K562 (cell line): ENCODE data around the gene DDAH1. TPM values are rescaled to one million over a fixed set of nuclear protein-coding genes. Genes with fewer than 3 reads are reported as not detected.

ENCODE experiments used
- CBX3 ChIP-seq, 2 experiments: IDR thresholded peaks; 1 replicate in 1 of 2; 2 replicates in 1 of 2; pipeline ENCODE4 v1.6.1; 2012; ENCODE audit warnings: inconsistent platforms in 2 of 2, low read length in 2 of 2, borderline replicate concordance in 1 of 2, control low read depth in 1 of 2
- CREM ChIP-seq: IDR thresholded peaks from 2 replicates; pipeline ENCODE4 v1.6.1; 2014; ENCODE audit warnings: antibody characterized with exemption, low read depth
- DACH1 ChIP-seq: fragments of 450-650 bp; IDR thresholded peaks from 2 replicates; pipeline ENCODE4 v1.6.1; 2018; ENCODE audit not compliant: partially characterized antibody
- DPF2 ChIP-seq: fragments of 450-650 bp; IDR thresholded peaks from 2 replicates; pipeline ENCODE4 v1.6.1; 2016
- KLF13 ChIP-seq: fragments of 450-650 bp; IDR thresholded peaks from 2 replicates; pipeline ENCODE4 v1.6.1; 2016; ENCODE audit warnings: missing genetic modification characterization, low read depth, mild to moderate bottlenecking, missing compliant biosample characterization, moderate library complexity, borderline replicate concordance
- PHB2 ChIP-seq: fragments of 450-650 bp; IDR thresholded peaks from 2 replicates; pipeline ENCODE4 v1.6.1; 2017; ENCODE audit warnings: low read depth
- POLR3G ChIP-seq: IDR thresholded peaks from 2 replicates; pipeline ENCODE4 v1.6.1; 2011; ENCODE audit not compliant: insufficient read length, insufficient replicate concordance; ENCODE audit errors: extremely low read depth
- TBL1XR1 ChIP-seq, 2 experiments: IDR thresholded peaks; 2 replicates each; pipeline ENCODE4 v1.6.1; 2012; ENCODE audit warnings: improper control_type of control experiment in 2 of 2, low read length in 2 of 2, mild to moderate bottlenecking in 1 of 2
- ZKSCAN8 ChIP-seq: fragments of 200-800 bp; sonication (Bioruptor generic); IDR thresholded peaks from 2 replicates; pipeline ENCODE4 v1.6.1; 2016; ENCODE audit warnings: missing genetic modification characterization, missing compliant biosample characterization
- ZNF239 ChIP-seq: fragments of 250-450 bp; sonication (Bioruptor Pico); IDR thresholded peaks from 2 replicates; pipeline ENCODE4 v1.4.0; 2020; ENCODE audit warnings: mild to moderate bottlenecking
- polyA plus RNA-seq, 8 experiments: library from polyadenylated mRNA; depleted of rRNA in 4 of 8; stranded (reverse) in 5 of 8; unstranded in 3 of 8; fragments of >200 nt; fragmentation: Nextera tagmentation in 2 of 8; fragmentation: Illumina TruSeq in 1 of 8; extraction: Ambion mirVana in 2 of 8; extraction: Trizol in 1 of 8; gene quantifications; 2 replicates each; pipeline versions ENCODE4 v1.2.1 to v1.2.3, GENCODE V29; 2011 to 2014; ENCODE audit warnings: inconsistent platforms in 1 of 8, missing spikeins in 1 of 8
- total RNA-seq, 7 experiments: library from RNA; depleted of rRNA in 6 of 7; stranded (reverse); fragments of >200 nt in 6 of 7; fragmentation: Illumina TruSeq in 2 of 7; extraction: Trizol in 2 of 7; gene quantifications; 2 replicates each; pipeline versions ENCODE4 v1.2.1 to v1.2.3, GENCODE V29; 2011 to 2021; ENCODE audit warnings: low replicate concordance in 1 of 7
- TF ChIP-seq, protein P1 (sequence below): sonication (generic); formaldehyde crosslinking; IDR thresholded peaks from 2 replicates; pipeline ENCODE4 v1.8.0; 2023; ENCODE audit warnings: mild to moderate bottlenecking, missing genetic modification reagents
- TF ChIP-seq, protein P2 (sequence below): fragments of 150-350 bp; conservative IDR thresholded peaks from 2 replicates; pipeline ENCODE4 v1.6.1; 2014; ENCODE audit warnings: low read length
- TF ChIP-seq, protein P3 (sequence below), 2 experiments: fragments of 450-650 bp; formaldehyde crosslinking in 1 of 2; IDR thresholded peaks; 2 replicates each; pipeline versions ENCODE4 v1.4.0 to v1.6.1; 2014 to 2020; ENCODE audit warnings: mild to moderate bottlenecking in 2 of 2, borderline replicate concordance in 1 of 2, low read depth in 1 of 2

DDAH1 gene
- total and polyA plus RNA-seq, 9 of the 15 experiments (the other 6 are each of a cell fraction or from before 2014, with no cell fraction given), result 0.04 to 0.24 (median 0.10) TPM

DNA sequence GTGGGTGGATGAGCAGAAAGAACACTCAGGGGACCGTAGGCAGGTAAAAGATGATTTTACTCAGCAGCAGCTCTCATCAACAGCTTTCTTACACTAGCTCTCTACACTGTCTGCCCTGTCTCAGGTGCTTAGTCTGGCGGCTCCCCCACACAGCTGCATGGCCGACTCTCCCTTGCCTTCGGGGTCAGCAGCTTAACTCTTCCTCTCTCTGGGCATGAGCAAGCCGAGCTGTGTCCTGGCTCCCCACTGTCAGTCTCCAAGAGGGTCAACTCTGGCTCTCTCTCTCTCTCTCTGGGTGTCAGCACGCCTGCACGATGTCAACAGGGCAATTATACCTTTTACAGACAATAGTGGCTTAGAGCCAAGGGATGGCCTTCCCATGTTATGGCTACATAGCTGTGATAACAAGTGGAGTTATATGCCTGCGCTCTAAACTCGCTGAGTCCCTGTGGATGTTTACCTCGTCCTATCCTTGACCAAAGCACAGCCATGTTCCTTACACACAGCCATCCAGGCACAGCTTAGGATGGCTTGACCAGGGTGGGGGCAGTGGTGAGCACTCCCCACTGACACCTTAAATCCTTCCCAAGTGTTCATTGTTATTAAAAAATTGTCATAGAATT lies 185.4 kb downstream of the DDAH1 start (continued):
- TF ChIP-seq, protein P1, sequence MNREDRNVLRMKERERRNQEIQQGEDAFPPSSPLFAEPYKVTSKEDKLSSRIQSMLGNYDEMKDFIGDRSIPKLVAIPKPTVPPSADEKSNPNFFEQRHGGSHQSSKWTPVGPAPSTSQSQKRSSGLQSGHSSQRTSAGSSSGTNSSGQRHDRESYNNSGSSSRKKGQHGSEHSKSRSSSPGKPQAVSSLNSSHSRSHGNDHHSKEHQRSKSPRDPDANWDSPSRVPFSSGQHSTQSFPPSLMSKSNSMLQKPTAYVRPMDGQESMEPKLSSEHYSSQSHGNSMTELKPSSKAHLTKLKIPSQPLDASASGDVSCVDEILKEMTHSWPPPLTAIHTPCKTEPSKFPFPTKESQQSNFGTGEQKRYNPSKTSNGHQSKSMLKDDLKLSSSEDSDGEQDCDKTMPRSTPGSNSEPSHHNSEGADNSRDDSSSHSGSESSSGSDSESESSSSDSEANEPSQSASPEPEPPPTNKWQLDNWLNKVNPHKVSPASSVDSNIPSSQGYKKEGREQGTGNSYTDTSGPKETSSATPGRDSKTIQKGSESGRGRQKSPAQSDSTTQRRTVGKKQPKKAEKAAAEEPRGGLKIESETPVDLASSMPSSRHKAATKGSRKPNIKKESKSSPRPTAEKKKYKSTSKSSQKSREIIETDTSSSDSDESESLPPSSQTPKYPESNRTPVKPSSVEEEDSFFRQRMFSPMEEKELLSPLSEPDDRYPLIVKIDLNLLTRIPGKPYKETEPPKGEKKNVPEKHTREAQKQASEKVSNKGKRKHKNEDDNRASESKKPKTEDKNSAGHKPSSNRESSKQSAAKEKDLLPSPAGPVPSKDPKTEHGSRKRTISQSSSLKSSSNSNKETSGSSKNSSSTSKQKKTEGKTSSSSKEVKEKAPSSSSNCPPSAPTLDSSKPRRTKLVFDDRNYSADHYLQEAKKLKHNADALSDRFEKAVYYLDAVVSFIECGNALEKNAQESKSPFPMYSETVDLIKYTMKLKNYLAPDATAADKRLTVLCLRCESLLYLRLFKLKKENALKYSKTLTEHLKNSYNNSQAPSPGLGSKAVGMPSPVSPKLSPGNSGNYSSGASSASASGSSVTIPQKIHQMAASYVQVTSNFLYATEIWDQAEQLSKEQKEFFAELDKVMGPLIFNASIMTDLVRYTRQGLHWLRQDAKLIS (CRISPR knock-in tag), result no peak
- TF ChIP-seq TBL1XR1 (IDR thresholded peaks at IDR 0.05; ENCODE audit: low read length in 2 of 2), result no peak
- TF ChIP-seq, protein P2, sequence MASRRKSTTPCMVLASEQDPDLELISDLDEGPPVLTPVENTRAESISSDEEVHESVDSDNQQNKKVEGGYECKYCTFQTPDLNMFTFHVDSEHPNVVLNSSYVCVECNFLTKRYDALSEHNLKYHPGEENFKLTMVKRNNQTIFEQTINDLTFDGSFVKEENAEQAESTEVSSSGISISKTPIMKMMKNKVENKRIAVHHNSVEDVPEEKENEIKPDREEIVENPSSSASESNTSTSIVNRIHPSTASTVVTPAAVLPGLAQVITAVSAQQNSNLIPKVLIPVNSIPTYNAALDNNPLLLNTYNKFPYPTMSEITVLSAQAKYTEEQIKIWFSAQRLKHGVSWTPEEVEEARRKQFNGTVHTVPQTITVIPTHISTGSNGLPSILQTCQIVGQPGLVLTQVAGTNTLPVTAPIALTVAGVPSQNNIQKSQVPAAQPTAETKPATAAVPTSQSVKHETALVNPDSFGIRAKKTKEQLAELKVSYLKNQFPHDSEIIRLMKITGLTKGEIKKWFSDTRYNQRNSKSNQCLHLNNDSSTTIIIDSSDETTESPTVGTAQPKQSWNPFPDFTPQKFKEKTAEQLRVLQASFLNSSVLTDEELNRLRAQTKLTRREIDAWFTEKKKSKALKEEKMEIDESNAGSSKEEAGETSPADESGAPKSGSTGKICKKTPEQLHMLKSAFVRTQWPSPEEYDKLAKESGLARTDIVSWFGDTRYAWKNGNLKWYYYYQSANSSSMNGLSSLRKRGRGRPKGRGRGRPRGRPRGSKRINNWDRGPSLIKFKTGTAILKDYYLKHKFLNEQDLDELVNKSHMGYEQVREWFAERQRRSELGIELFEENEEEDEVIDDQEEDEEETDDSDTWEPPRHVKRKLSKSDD, result no peak
- TF ChIP-seq POLR3G, result no peak
- no peak for TF ChIP-seq CBX3 (IDR thresholded peaks at IDR 0.05; ENCODE audit: borderline replicate concordance in 1 of 2, low read length in 2 of 2)
- no peak for TF ChIP-seq PHB2
- TF ChIP-seq ZKSCAN8 (CRISPR knock-in tag), result peak; percentile 56; the same call in 1 of the 2 replicates
- TF ChIP-seq DACH1, result no peak
- TF ChIP-seq, protein P3, sequence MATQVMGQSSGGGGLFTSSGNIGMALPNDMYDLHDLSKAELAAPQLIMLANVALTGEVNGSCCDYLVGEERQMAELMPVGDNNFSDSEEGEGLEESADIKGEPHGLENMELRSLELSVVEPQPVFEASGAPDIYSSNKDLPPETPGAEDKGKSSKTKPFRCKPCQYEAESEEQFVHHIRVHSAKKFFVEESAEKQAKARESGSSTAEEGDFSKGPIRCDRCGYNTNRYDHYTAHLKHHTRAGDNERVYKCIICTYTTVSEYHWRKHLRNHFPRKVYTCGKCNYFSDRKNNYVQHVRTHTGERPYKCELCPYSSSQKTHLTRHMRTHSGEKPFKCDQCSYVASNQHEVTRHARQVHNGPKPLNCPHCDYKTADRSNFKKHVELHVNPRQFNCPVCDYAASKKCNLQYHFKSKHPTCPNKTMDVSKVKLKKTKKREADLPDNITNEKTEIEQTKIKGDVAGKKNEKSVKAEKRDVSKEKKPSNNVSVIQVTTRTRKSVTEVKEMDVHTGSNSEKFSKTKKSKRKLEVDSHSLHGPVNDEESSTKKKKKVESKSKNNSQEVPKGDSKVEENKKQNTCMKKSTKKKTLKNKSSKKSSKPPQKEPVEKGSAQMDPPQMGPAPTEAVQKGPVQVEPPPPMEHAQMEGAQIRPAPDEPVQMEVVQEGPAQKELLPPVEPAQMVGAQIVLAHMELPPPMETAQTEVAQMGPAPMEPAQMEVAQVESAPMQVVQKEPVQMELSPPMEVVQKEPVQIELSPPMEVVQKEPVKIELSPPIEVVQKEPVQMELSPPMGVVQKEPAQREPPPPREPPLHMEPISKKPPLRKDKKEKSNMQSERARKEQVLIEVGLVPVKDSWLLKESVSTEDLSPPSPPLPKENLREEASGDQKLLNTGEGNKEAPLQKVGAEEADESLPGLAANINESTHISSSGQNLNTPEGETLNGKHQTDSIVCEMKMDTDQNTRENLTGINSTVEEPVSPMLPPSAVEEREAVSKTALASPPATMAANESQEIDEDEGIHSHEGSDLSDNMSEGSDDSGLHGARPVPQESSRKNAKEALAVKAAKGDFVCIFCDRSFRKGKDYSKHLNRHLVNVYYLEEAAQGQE (IDR thresholded peaks at IDR 0.05; ENCODE audit: borderline replicate concordance), result no peak
- TF ChIP-seq, protein P3 (CRISPR knock-in tag; IDR thresholded peaks at IDR 0.05; ENCODE audit: low read depth), result no peak
- no peak for TF ChIP-seq DPF2
- TF ChIP-seq ZNF239, result peak; percentile 72
- TF ChIP-seq KLF13, result 0 out of 2 replicates have a peak, but pooled peaks have one; percentile 11
- TF ChIP-seq CREM, result no peak
